Measurements from ENCODE around the gene CHST6. TPM values are rescaled to one million over a fixed set of nuclear protein-coding genes. Genes with fewer than 3 reads are reported as not detected.
A peak's percentile ranks its signal among the peaks of the same experiment; 100 is the strongest.

The CHST6 gene
- total RNA-seq, 2 donors from 2014 or later = under 0.01 TPM; not detected in 1

DNA sequence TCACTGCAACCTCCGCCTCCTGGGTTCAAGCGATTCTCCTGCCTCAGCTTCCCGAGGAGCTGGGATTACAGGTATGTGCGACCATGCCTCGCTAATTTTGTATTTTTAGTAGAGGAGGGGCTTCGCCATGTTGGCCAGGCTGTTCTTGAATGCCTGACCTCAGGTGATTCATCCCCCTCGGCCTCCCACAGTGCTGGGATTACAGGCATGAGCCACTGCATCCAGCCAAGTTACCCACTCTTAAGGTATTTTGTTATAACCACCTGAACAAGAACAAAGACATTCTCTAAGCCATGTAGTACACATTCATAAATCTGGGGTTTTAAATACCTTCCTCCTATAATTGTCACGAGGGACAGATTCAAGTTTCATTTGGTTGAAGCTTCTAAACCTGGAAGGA is 18.4 kb downstream of the CHST6 start:
- no peak overlapping the region for H3K4me3 ChIP-seq
- no peaks in the 10 kb centered on the region for H3K4me1 ChIP-seq
- no peak for ATAC-seq
- intact Hi-C loops (cut with DNase I) = no loop called here
- no peaks in the 10 kb centered on the region for H3K9me3 ChIP-seq
- TF ChIP-seq, protein P1, sequence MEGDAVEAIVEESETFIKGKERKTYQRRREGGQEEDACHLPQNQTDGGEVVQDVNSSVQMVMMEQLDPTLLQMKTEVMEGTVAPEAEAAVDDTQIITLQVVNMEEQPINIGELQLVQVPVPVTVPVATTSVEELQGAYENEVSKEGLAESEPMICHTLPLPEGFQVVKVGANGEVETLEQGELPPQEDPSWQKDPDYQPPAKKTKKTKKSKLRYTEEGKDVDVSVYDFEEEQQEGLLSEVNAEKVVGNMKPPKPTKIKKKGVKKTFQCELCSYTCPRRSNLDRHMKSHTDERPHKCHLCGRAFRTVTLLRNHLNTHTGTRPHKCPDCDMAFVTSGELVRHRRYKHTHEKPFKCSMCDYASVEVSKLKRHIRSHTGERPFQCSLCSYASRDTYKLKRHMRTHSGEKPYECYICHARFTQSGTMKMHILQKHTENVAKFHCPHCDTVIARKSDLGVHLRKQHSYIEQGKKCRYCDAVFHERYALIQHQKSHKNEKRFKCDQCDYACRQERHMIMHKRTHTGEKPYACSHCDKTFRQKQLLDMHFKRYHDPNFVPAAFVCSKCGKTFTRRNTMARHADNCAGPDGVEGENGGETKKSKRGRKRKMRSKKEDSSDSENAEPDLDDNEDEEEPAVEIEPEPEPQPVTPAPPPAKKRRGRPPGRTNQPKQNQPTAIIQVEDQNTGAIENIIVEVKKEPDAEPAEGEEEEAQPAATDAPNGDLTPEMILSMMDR (IDR thresholded peaks at IDR 0.05) = no peak
- no peaks in the 10 kb centered on the region for H3K36me3 ChIP-seq (replicated peaks in 1 of 2; ENCODE audit: insufficient read depth in 1 of 2, low read depth in 2 of 2)
- DNase-seq = no peak
- 78% methylated on average over 5 to 8 of the region's 8 CpGs for WGBS, 2 donors
- no peaks in the 10 kb centered on the region for H3K27me3 ChIP-seq
- H3K27ac ChIP-seq = no peak overlapping the region

GRCh38 chr16:75475420-75475847 is 19.8 kb downstream of the CHST6 start:
- no peak overlapping the region for H3K27ac ChIP-seq
- no peak for DNase-seq
- no peaks in the 10 kb centered on the region for H3K27me3 ChIP-seq
- 89 to 100% methylated on average over 2 of the region's 2 CpGs for WGBS, 2 donors
- no peaks in the 10 kb centered on the region for H3K4me1 ChIP-seq
- ATAC-seq = no peak
- intact Hi-C loops (cut with DNase I) = no loop called here
- TF ChIP-seq POLR2A (IDR thresholded peaks at IDR 0.05) = no peak
- TF ChIP-seq, protein P1 (IDR thresholded peaks at IDR 0.05) = no peak
- H3K4me3 ChIP-seq = no peak overlapping the region
- H3K9me3 ChIP-seq = no peaks in the 10 kb centered on the region
- H3K36me3 ChIP-seq (replicated peaks in 1 of 2; ENCODE audit: insufficient read depth in 1 of 2, low read depth in 2 of 2) = no peaks in the 10 kb centered on the region

DNA sequence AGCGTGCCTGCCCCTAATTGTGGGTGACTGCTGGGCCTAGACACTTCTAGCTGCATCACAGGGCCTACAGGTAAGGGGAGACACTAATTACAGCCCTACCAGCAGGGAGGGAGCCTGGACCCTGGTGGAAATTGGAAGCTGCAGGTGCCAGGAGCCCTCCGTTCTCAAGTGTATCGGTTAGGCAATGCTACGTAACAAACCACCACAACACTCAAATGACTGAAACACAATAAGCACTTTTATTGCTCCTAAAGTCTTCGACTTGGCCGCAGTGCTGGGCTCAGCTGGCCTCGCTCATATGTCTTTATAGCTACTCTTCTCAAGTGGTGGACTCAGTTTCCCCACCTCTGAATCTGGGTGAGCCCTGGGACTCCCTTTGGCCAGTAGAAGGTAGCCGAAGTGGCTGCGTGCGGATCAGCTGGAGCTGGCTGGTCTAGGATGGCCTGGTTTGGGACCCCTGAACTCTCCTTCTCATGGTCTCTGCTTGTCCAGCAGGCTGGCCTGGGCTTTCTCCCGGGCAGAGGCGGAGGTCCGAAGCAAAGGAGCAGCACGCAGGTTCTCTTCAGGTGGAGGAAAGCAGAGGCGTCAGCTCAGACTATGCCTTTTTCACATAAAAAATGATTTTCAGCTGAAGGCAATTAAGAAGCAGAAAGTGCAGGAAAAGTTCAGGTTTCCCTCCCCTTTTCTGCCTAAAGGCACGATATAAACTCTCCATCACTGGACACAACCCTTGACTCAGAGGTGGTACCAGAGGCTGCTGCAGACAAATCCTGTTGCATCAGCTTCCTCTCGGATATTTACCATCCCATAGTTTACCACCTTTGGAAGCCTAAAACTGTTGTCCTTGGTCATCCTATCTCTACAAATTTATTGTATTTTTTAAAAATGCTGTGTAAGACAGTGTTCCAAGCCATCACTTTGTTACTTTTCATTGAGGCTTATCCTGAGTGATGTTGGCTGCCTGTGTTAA is 22.0 kb downstream of the CHST6 start:
- Histone ChIP-seq H3K36me3 (replicated peaks in 1 of 2; ENCODE audit: insufficient read depth in 1 of 2, low read depth in 2 of 2) (no peaks in the 10 kb centered on the region), H3K27ac (no peak overlapping the region), H3K4me3 (no peak overlapping the region), H3K9me3 (no peaks in the 10 kb centered on the region), H3K27me3 (no peaks in the 10 kb centered on the region), H3K4me1 (no peaks in the 10 kb centered on the region)
- no peak for TF ChIP-seq POLR2A (IDR thresholded peaks at IDR 0.05)
- TF ChIP-seq, protein P1 (IDR thresholded peaks at IDR 0.05) = no peak
- intact Hi-C loops (cut with DNase I) = no loop called here
- 90 to 93% methylated on average over 12 to 16 of the region's 17 CpGs for WGBS, 2 donors
- no peak for DNase-seq
- ATAC-seq = no peak

GRCh38 chr16:75471723-75472633 is 23.3 kb downstream of the CHST6 start:
- H3K36me3 ChIP-seq (replicated peaks in 1 of 2; ENCODE audit: insufficient read depth in 1 of 2, low read depth in 2 of 2) = no peaks in the 10 kb centered on the region
- DNase-seq (peak; percentile 61 to 72 (median 68)), ATAC-seq (peak; percentile 93)
- H3K27ac ChIP-seq = no peak overlapping the region
- TF ChIP-seq, protein P1 (IDR thresholded peaks at IDR 0.05) = peak; percentile 46 to 86 (median 72)
- no peak for TF ChIP-seq POLR2A (IDR thresholded peaks at IDR 0.05)
- no peaks in the 10 kb centered on the region for H3K27me3 ChIP-seq
- no peaks in the 10 kb centered on the region for H3K9me3 ChIP-seq
- no peaks in the 10 kb centered on the region for H3K4me1 ChIP-seq
- intact Hi-C loops (cut with DNase I) = no loop called here
- H3K4me3 ChIP-seq = no peak overlapping the region
- 11 to 13% methylated on average over 8 to 10 of the region's 10 CpGs for WGBS, 2 donors
